Erythroblast (primary cell): ENCODE results near the gene SBF2.

ENCODE experiments used
- DNase-seq, 2 experiments: peaks; one replicate each; lab custom pipeline; 2025; lab: John Stamatoyannopoulos, UW
- GATA1 ChIP-seq: IDR thresholded peaks from 2 replicates; pipeline ENCODE4 v1.6.1; 2011; ENCODE audit warnings: low read depth, mild to moderate bottlenecking, control low read depth, low read length, moderate library complexity
- POLR2A ChIP-seq: IDR thresholded peaks from 2 replicates; pipeline ENCODE4 v1.6.1; 2011; ENCODE audit warnings: mild to moderate bottlenecking, low read length

SBF2 gene

DNA sequence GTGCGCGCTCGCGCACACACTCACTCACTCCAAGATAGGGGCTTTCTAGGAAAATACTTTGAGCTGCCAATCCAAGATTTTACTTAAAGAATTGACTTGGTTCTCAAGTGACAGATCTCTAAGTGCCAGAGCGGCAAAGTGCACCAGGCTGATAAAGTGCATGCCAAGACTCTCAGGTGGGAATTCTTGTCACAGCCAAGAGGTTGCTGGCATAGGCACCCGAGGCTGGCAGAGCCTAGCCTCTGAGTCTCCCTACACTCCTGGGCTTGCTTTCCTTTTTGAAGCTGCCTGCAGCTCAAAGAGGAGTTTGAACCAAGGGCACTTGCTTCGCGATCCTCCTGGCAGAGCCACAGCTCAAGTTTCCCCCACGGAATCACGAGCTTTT is 8.3 kb upstream of the SBF2 start:
- DNase-seq = no peak
- TF ChIP-seq POLR2A (no peak), GATA1 (no peak)

DNA sequence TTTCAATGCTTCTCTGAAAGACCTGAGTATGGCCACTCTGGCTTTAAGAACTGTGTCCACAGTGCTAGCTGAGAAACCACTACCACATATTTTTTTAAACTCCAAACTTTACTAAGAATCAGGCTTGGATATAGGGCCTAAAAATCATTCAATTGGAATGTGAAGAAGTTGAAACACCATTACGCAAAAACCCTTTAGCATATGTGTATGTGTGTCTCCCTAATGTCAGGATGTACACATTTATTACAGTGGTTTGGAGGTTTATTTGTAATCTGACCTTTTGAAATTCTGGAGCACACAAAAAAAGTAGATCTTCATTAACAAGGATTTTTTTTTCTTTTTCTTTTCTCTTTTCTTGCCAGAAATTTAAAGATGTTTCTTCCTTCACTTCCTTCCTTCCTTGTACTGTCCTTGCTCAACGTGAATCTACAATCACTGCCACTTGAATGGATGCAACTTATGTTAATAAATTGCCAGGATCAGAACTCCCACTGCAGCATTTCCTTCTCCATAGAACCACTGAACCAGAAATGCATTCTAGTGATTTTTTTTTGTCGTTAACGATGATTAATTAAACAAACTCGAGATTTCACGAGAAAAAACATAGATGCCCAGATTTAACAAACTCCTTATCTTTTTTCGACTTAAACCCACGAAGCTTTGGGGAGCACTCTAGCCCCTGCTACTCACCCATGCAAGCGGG is 7.8 kb upstream of the SBF2 start:
- no peak for TF ChIP-seq POLR2A
- TF ChIP-seq GATA1 = no peak
- no peak for DNase-seq

GRCh38 chr11:10298342-10298741 is 4.3 kb upstream of the SBF2 start:
- TF ChIP-seq GATA1 = no peak
- no peak for TF ChIP-seq POLR2A
- peak in 1 of 2 experiments; percentile 21 for DNase-seq

DNA sequence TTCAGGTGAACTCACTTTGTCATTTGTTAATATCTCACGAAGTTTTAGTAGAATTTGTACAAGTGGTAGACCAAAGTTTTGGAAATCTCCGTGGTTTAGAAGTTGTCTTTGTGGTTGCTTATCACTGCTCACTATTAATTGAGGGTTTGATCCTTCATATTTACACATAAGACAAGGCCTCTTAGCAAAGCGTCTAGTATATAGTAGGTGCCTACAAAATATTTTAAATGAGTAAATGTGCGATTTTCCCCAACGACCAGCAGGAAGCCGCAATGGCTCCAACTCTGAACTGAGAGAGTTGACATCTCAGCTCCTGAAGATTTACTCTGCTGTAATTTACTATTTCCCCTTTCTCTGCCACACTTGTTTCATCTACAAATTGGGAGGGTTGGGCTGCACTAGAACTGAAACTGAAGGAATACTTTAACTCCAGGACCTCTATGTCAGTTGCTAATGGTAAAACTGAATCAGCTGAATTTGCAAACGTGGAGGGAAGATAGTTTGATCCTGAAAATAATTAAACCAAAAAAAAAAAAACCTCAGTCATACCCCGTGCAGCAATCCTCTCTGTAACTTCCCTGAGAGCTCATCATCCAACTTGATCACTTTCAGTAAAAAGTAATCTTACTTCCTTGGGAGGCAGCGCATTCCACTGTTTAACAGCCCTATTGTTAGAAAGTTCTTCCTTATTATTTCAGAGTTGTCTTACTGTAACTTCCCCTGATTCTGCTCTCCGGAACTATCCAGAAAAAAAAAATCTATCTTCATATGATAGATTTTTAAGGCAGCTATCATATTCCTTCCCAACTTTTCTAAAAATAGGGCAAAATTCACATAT is 1.3 kb upstream of the SBF2 start:
- no peak for DNase-seq
- no peak for TF ChIP-seq POLR2A
- TF ChIP-seq GATA1 = no peak

GRCh38 chr11:10294290-10294953 is 403 bp upstream of the SBF2 start:
- DNase-seq = no peak

DNA sequence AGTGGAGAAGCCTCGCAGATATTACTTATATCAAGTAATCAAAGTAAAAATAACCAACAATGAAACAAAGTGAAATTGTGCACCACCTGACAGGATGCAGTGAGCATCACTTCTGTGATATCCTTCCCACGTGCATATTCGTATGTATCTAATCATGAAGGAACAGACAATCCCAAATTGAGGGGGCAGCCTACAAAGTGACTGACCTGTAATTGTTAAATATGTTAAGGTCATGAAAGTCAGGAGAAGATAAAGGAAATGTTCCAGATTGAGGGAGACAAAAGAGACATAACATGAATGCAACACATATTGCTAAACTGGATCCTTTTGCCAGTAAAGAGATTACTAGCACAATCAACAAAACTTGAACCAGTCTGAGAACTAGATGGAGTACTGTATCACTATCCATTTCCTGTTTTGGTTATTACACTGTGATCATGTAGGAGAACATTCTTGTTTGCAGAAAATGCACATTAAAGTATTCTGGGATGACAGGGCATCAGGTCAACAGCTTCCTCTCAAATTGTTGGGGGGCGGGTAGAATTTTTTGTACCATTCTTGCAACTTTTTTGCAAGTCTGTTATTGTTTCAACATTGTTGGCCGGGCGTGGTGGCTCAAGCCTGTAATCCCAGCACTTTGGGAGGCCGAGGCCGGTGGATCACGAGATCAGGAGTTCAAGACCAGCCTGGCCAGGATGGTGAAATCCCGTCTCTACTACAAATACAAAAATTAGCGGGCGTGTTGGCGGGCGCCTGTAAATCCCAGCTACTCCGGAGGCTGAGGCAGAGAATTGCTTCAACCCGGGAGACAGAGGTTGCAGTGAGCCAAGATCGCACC is 2.0 kb downstream of the SBF2 start:
- no peak for DNase-seq
- no peak for TF ChIP-seq POLR2A
- no peak for TF ChIP-seq GATA1

More at GRCh38 chr11:10294290-10294953, 403 bp upstream of the SBF2 start:
- no peak for TF ChIP-seq POLR2A
- TF ChIP-seq GATA1 = no peak

GRCh38 chr11:10289765-10290380 is 4.1 kb downstream of the SBF2 start:
- no peak for TF ChIP-seq GATA1
- TF ChIP-seq POLR2A = no peak
- DNase-seq = no peak

- DNase-seq = no peak
- TF ChIP-seq GATA1 (no peak), POLR2A (no peak)
Measured at GRCh38 chr11:10288881-10289764, 4.9 kb downstream of the SBF2 start.

GRCh38 chr11:10287766-10288715 is 6.0 kb downstream of the SBF2 start:
- no peak for DNase-seq
- TF ChIP-seq GATA1 (no peak), POLR2A (no peak)

DNA sequence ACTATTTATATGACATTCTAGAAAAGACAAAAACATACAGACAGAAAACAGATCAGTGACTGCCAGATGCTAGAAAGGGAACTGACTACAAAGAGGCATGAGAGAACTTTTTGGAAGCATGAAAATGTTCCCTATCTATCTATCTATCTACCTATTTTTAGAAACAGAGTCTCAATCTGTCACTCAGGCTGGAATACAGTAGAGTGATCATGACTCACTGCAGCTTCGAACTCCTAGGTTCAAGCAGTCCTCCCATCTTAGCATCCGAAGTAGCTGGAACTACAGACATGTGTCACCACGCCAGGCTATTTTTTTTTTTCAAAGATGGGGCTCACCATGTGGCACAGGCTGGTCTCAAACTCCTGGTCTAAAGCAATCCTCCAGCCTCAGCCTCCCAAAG is 6.9 kb downstream of the SBF2 start:
- no peak for DNase-seq
- no peak for TF ChIP-seq GATA1
- TF ChIP-seq POLR2A = no peak

- no peak for TF ChIP-seq GATA1
- no peak for TF ChIP-seq POLR2A
- no peak for DNase-seq
Measured at GRCh38 chr11:10285148-10285802, 8.7 kb downstream of the SBF2 start.
